H1 (cell line): ENCODE results near the gene TBX15. TPM values are rescaled to one million over a fixed set of nuclear protein-coding genes. Genes with fewer than 3 reads are reported as not detected.

Source experiments
- RFX5 ChIP-seq: IDR thresholded peaks from 2 replicates; pipeline ENCODE4 v1.6.1; 2011; ENCODE audit warnings: low read depth, low read length, improper control_type of control experiment, borderline replicate concordance
- polyA plus RNA-seq, 7 experiments: library from polyadenylated mRNA; depleted of rRNA in 3 of 7; stranded (reverse) in 5 of 7; unstranded in 2 of 7; fragments of >200 nt in 5 of 7; fragments of 200-250 nt in 2 of 7; gene quantifications; 1 replicate in 5 of 7; 2 replicates in 1 of 7; 4 replicates in 1 of 7; pipeline versions ENCODE4 v1.2.1 to v1.2.3, GENCODE V29; 2011 to 2013; ENCODE audit warnings: missing spikeins in 2 of 7, mixed read lengths in 2 of 7
- total RNA-seq: library from RNA; stranded (reverse); fragmentation: NEBNext Ultra II Directional; extraction: Animal tissue kit (Norgen Biotek cat#: 25700); gene quantifications from 2 replicates; pipeline ENCODE4 v1.2.1, GENCODE V29; 2021

Gene TBX15
- total and polyA plus RNA-seq, 2 of the 8 experiments (the other 6 are each of a cell fraction or from before 2014, with no cell fraction given), result 0.14 to 0.24 TPM

DNA sequence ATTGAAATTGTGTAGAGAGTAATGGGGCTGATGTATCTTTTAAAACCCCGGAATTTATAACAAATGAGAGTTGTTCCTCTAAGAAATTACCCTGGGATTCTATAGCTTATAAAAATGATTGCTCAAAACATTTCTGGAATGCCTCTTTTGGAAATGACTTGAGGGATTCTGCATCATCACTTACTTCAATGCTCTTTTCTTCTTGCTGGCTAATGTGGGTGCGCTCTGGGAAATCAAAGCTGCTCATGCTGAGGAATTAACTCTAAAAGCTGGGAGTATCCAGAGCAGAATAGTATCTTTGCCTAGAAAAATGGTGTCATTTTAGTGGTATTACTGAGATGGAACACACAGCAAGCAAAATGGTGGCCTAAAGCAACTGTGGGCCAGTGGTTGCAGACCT lies 23.0 kb upstream of the TBX15 start (continued):
- no peak for TF ChIP-seq RFX5
